IPS-18c (cell line): ENCODE measurements around the gene FBXW5.

Experiments used
- H3K4me3 ChIP-seq: 2 replicates; pipeline ENCODE4 v1.7.0; 2013; ENCODE audit warnings: low read depth, mild to moderate bottlenecking, low read length, moderate library complexity; ENCODE audit not compliant: insufficient read depth
- H3K9me3 ChIP-seq: one replicate; pipeline ENCODE4 v1.6.1; 2013; ENCODE audit warnings: mild to moderate bottlenecking, low read length, moderate library complexity; ENCODE audit not compliant: control insufficient read depth, insufficient read depth

The FBXW5 gene

GRCh38 chr9:136979769-136980587 is 35.4 kb upstream of the FBXW5 start:
- Histone ChIP-seq H3K4me3 (no peak overlapping the region), H3K9me3 (no peaks in the 10 kb centered on the region)

DNA sequence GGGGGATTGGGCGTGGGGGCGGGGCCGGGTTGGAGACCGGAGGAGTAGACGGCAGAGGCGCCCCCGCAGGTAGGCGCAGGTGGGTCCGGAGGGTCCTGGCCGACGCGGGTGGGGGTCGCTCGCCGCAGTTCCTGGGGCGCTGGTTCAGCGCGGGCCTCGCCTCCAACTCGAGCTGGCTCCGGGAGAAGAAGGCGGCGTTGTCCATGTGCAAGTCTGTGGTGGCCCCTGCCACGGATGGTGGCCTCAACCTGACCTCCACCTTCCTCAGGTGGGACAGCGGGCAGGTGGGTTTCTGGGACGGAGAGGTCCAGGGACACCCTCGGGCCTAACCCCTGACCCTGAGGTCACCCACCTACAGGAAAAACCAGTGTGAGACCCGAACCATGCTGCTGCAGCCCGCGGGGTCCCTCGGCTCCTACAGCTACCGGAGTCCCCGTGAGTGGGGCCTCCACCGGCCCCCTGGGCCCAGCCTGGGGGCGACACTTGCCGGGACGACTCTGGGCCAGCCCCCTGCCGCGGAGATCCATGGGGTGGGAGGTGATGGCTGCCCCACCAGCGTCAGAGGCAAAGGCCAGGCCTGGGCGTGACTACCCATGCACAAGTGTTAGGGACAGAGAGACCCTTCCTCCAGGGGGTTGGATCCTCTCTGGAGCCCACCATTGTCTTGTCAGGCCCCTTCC is 34.5 kb upstream of the FBXW5 start:
- Histone ChIP-seq H3K9me3 (peaks cover 2% of the 10 kb centered on the region), H3K4me3 (peak overlapping the region; percentile 31; the same call in 1 of the 2 replicates)

DNA sequence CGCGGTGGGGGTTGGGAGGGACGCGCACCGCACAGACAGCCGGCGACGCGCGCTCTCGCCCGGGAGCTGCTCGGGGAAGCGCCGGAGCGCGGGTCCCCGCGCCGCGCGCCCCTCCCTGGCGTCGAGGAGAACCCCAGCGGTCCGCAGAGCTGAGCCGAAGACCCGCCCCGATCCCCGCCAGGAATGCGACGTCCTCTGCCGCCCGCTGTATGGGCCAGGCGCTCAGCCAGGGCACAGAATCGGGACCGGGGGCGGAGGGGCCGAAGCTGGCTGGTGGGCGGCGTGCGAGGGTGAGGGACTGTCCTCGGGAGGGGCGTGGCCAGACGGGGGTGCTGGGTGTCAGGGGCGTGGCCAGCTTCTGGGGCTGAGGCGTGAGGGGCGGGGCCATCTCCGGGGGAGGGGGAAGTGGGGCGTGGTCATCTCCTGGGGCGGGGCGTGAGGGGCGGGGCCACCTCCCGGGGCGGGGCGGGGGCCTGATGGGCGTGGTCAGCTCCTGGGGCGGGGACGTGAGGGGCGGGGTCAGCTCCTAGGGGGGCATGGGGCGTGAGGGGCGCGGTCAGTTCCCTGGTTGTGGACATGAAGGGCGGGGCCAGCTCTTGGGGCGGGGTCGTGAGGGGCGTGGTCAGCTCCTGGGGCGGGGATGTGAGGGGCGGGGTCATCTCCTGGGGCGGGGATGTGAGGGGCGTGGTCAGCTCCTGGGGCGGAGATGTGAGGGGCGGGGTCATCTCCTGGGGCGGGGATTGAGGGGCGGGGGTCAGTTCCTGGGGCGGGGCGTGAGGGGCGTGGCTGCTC is 33.7 kb upstream of the FBXW5 start:
- Histone ChIP-seq H3K4me3 (peak overlapping the region; percentile 61), H3K9me3 (peaks cover 2% of the 10 kb centered on the region)

GRCh38 chr9:136977649-136978072 is 33.1 kb upstream of the FBXW5 start:
- H3K9me3 ChIP-seq, result peaks cover 2% of the 10 kb centered on the region
- peak overlapping the region; percentile 61 for H3K4me3 ChIP-seq

GRCh38 chr9:136977223-136977622 is 32.7 kb upstream of the FBXW5 start, which contains the start of gene PTGDS:
Gene PTGDS (plus strand): TSS chr9:136977504. CDS start chr9:136977579, 75 bp downstream.
- peak within 1 kb of the TSS; percentile 61 for H3K4me3 ChIP-seq
- peaks cover 2% of the 10 kb centered on the region for H3K9me3 ChIP-seq

- Histone ChIP-seq H3K9me3 (peaks cover 2% of the 10 kb centered on the region), H3K4me3 (no peak overlapping the region)
Observed at GRCh38 chr9:136975644-136976043, 31.1 kb upstream of the FBXW5 start.

GRCh38 chr9:136974817-136975535 is 30.4 kb upstream of the FBXW5 start:
- no peak overlapping the region for H3K4me3 ChIP-seq
- H3K9me3 ChIP-seq, result peaks cover 2% of the 10 kb centered on the region

DNA sequence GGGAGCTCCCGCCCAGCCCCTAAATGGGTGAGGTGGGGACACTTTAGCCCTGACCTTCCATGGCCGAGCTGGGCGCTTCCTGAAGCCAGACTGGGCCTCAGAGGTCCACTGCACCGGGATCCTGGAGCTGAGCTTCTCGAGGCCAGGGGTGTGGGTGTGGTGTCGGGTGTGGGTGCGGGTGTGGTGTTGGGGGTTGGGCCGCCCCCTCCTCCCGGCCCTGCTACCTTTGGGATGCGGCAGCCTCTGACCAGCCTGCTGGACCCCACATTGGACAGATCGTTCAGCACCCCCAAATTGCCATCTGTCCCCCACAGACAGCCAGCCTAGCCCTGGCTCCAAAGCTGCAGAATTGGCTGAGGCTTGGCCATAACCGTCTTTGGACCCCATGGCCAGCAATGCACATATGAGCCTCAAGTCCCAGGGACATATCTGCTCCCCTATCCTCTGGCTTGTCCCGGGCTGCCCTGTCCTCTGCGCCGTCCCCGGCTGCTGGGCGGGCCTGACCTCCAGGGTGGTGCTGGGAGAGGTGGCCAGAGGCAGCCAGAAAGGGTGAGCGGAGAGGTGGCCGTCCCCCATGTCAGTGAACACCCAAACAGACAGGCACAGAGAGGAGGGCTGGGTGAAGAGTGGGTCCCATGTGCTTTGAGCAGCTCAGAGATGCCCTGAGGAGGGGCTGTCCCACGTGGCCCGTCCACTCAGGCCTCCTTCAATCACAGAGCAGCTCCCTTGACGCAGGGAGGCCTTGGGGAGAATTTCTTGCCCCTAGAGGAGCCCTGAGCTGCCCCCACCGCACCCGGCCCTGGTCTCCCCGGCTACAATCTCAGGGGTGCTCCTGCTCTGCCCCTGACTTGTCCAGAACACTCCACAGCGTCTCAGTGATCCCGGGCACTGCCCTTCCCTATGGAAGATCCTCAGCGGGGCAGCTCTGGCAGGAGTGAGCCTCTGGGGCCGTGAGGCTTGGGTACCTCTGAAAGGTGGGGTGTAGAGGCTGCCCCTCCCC is 29.4 kb upstream of the FBXW5 start:
- peaks cover 2% of the 10 kb centered on the region for H3K9me3 ChIP-seq
- no peak overlapping the region for H3K4me3 ChIP-seq

DNA sequence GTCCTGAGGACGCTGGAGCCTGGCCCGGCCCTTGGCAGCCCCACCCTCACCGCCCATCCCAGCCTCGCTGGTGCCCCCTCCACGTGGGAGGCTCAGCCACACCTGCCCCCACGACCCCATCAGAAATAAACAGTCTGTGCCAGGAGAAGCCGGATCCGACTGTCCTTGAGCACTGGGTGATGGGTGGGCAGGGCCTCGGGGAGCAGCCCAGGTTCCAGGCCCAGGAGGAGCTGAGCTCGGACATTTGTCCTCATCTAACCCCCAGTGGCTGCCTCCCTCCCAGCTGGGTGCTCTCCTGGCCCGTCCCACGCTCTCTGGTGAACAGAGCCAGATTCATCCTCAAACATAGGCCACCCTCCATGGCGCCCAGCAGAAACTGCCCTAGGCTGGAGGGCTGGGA is 28.2 kb upstream of the FBXW5 start:
- Histone ChIP-seq H3K4me3 (no peak overlapping the region), H3K9me3 (peaks cover 2% of the 10 kb centered on the region)

- Histone ChIP-seq H3K4me3 (no peak overlapping the region), H3K9me3 (peaks cover 2% of the 10 kb centered on the region)
Observed at GRCh38 chr9:136972335-136972734, 27.8 kb upstream of the FBXW5 start.

DNA sequence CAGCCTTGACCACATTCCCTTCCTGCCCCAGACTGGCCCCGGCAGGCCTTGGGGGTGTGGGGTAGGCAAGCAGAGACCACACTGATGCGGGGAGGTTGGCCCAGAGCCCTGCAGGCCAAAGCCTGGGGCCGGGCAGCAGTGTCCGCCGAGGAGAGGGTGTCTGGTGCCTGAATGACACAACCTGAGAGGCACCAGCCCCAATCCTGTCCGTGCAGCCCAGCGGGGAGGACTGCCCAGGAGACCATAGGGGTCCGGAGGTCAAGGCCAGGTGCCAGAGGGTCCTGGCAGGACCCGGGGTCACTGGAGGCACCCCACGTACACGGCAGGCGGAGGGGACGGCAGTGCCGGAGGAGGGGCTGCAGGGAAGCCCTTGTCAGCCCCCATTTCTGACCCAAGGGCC is 27.2 kb upstream of the FBXW5 start:
- H3K9me3 ChIP-seq, result peaks cover 2% of the 10 kb centered on the region
- no peak overlapping the region for H3K4me3 ChIP-seq

- Histone ChIP-seq H3K4me3 (no peak overlapping the region), H3K9me3 (peaks cover 2% of the 10 kb centered on the region)
Observed at GRCh38 chr9:136970361-136970760, 25.8 kb upstream of the FBXW5 start.

DNA sequence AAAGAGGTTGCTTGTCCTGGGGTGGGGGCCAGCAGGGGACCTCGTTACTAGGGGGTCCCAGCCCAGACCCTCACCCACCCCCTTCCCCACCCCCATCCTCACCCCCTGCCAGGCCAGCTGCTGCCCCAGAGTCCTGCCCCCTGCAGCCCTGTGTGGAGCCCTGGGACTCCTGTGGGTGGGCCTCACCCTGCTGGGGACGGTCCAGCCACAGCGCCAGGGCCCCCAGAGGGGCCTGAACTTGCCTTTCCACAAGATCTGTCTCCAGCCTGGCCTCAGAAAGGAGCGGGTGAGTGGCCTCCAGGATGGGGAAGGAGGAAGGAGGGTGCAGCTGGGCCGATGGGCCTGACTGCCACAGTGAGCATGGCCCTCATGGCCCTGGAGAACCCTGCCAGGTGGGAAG is 25.2 kb upstream of the FBXW5 start:
- peaks cover 2% of the 10 kb centered on the region for H3K9me3 ChIP-seq
- H3K4me3 ChIP-seq, result no peak overlapping the region

DNA sequence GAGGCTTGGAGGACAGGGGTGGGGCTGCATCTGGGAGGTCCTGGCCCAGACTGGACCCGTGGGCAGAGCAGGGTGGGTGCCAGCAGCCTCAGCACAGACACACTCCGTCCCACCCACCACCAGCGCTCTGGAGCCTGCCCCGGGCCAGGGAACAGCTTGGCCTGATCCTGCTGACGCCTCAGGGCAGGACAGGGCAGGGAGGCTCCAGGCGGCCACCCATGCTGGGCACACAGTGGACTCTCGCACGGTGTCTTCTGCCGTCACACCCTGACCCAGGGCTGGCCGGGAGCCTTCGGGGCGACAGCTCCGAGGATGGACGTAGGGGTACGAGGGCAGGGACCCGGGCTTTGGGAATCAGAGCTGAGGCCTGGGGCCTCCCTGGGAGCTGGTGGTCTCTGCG is 24.6 kb upstream of the FBXW5 start:
- H3K9me3 ChIP-seq, result peaks cover under 1% of the 10 kb centered on the region
- H3K4me3 ChIP-seq, result no peak overlapping the region

DNA sequence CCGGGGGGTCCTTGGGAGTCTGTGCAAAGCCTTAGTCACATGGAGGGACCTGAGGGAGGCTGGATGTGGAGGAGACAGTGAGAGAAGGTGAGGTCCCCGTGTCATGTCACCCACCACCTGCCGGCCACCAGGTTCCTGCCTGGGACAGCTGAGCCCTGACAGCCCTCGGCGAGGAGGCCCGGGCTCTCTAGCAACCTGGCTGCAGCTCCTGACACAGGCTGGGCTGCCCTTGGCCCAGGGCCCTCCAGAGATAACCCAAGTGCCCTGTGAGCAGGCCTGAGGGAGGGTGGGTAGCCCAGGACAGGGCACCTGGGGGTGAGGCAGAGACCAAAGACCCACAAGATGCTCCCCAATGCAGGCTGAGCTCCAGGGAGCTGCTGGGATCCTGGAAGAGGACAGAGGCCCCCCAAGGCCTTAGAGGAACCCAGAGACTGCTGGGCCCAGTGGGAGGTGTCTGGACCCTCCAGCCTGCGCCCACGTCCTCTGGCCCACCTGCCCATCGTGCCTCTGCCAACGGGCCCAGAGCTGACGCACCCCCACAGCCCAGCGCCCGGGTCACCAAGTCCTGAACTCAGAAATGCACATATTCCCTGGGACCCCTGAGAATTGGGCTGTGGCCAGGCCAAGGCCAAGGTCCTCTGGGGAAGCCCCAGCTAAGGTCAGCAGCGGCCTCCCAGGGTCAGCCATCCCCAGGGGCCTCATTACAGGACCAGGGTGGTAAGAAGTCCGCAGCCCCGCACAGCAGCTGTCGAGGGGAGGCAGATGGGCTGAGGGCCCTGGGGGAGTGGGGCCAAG is 24.0 kb upstream of the FBXW5 start:
- no peaks in the 10 kb centered on the region for H3K9me3 ChIP-seq
- no peak overlapping the region for H3K4me3 ChIP-seq
